ENCODE data around the gene PSENEN. TPM values are rescaled to one million over a fixed set of nuclear protein-coding genes. Genes with fewer than 3 reads are reported as not detected.

Gene PSENEN
- polyA plus RNA-seq, 2 of the 4 experiments (the other 2 are of a cell fraction), result 111 to 191 TPM

- H3K4me2 ChIP-seq, result no peak overlapping the region
- CTCF ChIA-PET, result interaction anchor here (0.7 to 1.6 kb wide), 7 partner anchors 9 to 182 kb away, joined by 3 to 7 read pairs (median 4); partner anchors contain the start of genes IGFLR1, PSENEN and U2AF1L4
- FAIRE-seq (no peak), DNase-seq (ENCODE audit: low read depth in 1 of 2, low spot score in 1 of 2) (no peak), ATAC-seq (no peak)
- H3K4me3 ChIP-seq, result no peak overlapping the region
- no peak for TF ChIP-seq HES2 (IDR thresholded peaks at IDR 0.05)
- TF ChIP-seq EP300 (IDR thresholded peaks at IDR 0.05), result no peak
- TF ChIP-seq RNF2 (IDR thresholded peaks at IDR 0.05; ENCODE audit: borderline replicate concordance, low read depth), result no peak
- TF ChIP-seq MAZ (IDR thresholded peaks at IDR 0.05; ENCODE audit: borderline replicate concordance, low read depth, low read length), result no peak
- no peak for TF ChIP-seq ATOH8 (CRISPR knock-in tag; IDR thresholded peaks at IDR 0.05; ENCODE audit: low read depth)
- TF ChIP-seq BHLHE40 (IDR thresholded peaks at IDR 0.05; ENCODE audit: low read depth, low read length), result no peak
- TF ChIP-seq BCL3 (IDR thresholded peaks at IDR 0.05), result no peak
- TF ChIP-seq SREBF2 (IDR thresholded peaks at IDR 0.05), result no peak
- no peak for TF ChIP-seq E2F6 (IDR thresholded peaks at IDR 0.05; ENCODE audit: borderline replicate concordance, low read depth)
- TF ChIP-seq RAD21 (conservative IDR thresholded peaks at IDR 0.05 in 1 of 2, IDR thresholded peaks at IDR 0.05 in 1 of 2), result no peak
- TF ChIP-seq GATA3 (IDR thresholded peaks at IDR 0.05; ENCODE audit: borderline replicate concordance), result no peak
- TF ChIP-seq HEYL (CRISPR knock-in tag; IDR thresholded peaks at IDR 0.05), result no peak
- TF ChIP-seq POLR2A (IDR thresholded peaks at IDR 0.05; ENCODE audit: low read length), result no peak
- no peak for TF ChIP-seq HOXB5 (CRISPR knock-in tag; IDR thresholded peaks at IDR 0.05)
- no peak for TF ChIP-seq EHMT2 (IDR thresholded peaks at IDR 0.05; ENCODE audit: low read depth)
- TF ChIP-seq MAX (IDR thresholded peaks at IDR 0.05), result no peak
- TF ChIP-seq HOXB13 (CRISPR knock-in tag; IDR thresholded peaks at IDR 0.05; ENCODE audit: low read depth), result no peak
- TF ChIP-seq CTCF (IDR thresholded peaks at IDR 0.05), result no peak
- H3K4me1 ChIP-seq, result no peaks in the 10 kb centered on the region
- H3K27ac ChIP-seq, result no peak overlapping the region
- no peaks in the 10 kb centered on the region for H3K9me3 ChIP-seq
- WGBS (ENCODE audit: missing lambda C conversion rate), result 93% methylated on average over 18 of the region's 18 CpGs
- POLR2A ChIA-PET, result interaction anchor here (1.7 to 2.1 kb wide), 2 partner anchors 10 to 15 kb away, joined by 4 to 10 read pairs; partner anchors contain the start of genes PSENEN and U2AF1L4
Observed at GRCh38 chr19:35730326-35730725, 15.1 kb upstream of the PSENEN start.

GRCh38 chr19:35731353-35731752 lies 14.1 kb upstream of the PSENEN start:
- ATAC-seq, result peak in 1 of 2 experiments; percentile 2; a peak in 2 of 6 replicates

More at GRCh38 chr19:35731353-35731752, 14.1 kb upstream of the PSENEN start:
- WGBS (ENCODE audit: missing lambda C conversion rate), result 81% methylated on average over 7 of the region's 9 CpGs
- Histone ChIP-seq H3K4me3 (no peak overlapping the region), H3K27ac (no peak overlapping the region), H3K4me2 (no peak overlapping the region), H3K4me1 (no peaks in the 10 kb centered on the region), H3K9me3 (no peaks in the 10 kb centered on the region)
- TF ChIP-seq HMGXB4 (CRISPR knock-in tag; IDR thresholded peaks at IDR 0.05; ENCODE audit: borderline replicate concordance), result no peak
- TF ChIP-seq KDM5A (IDR thresholded peaks at IDR 0.05), result no peak
- TF ChIP-seq PHF8 (IDR thresholded peaks at IDR 0.05; ENCODE audit: borderline replicate concordance, low read depth), result no peak
- TF ChIP-seq BCL3 (IDR thresholded peaks at IDR 0.05), result no peak
- TF ChIP-seq HES2 (IDR thresholded peaks at IDR 0.05), result no peak
- TF ChIP-seq NFE2L2 (conservative IDR thresholded peaks at IDR 0.05; ENCODE audit: low read length), result no peak
- no peak for TF ChIP-seq RCOR1 (IDR thresholded peaks at IDR 0.05; ENCODE audit: low read depth, low read length)
- TF ChIP-seq USF2 (IDR thresholded peaks at IDR 0.05), result no peak
- FAIRE-seq (no peak), DNase-seq (ENCODE audit: low read depth in 1 of 2, low spot score in 1 of 2) (no peak)
- CTCF ChIA-PET, result interaction anchor here (0.7 to 2.0 kb wide), 6 partner anchors 8 to 218 kb away, joined by 3 to 5 read pairs (median 4); partner anchors contain the start of genes PSENEN and U2AF1L4
- POLR2A ChIA-PET, result interaction anchor here (2.1 kb wide), 1 partner anchor 9 kb away, joined by 10 read pairs; no protein-coding TSS in a partner anchor

All from A549 (cell line).